HL-60 (cell line): ENCODE results near the gene SLC25A1.

Experiments used
- DNase-seq, 2 experiments: peaks; one replicate each; pipeline ENCODE4 v3.0.0-alpha.2; 2010 to 2020; ENCODE audit warnings: low read depth in 1 of 2, low spot score in 1 of 2
- H3K27ac ChIP-seq: fragments of 250-450 bp; sonication (Bioruptor Pico); replicated peaks from 2 replicates; pipeline ENCODE4 v1.5.1; 2020; ENCODE audit warnings: mild to moderate bottlenecking, moderate library complexity
- H3K27me3 ChIP-seq: fragments of 250-450 bp; sonication (Bioruptor Pico); 2 replicates; pipeline ENCODE4 v1.5.1; 2021; ENCODE audit warnings: mild to moderate bottlenecking, moderate library complexity; ENCODE audit not compliant: insufficient read depth, poor library complexity, severe bottlenecking
- H3K4me3 ChIP-seq: replicated peaks from 2 replicates; pipeline ENCODE4 v1.5.1; 2011; ENCODE audit warnings: mild to moderate bottlenecking, control low read depth, low read length; ENCODE audit not compliant: insufficient read depth
- CTCF ChIP-seq: IDR thresholded peaks from one replicate; pipeline ENCODE4 v1.5.1; 2011; ENCODE audit warnings: low read length, control low read depth, inconsistent platforms; ENCODE audit not compliant: insufficient read depth
- GABPA ChIP-seq: IDR thresholded peaks from 2 replicates; pipeline ENCODE4 v1.6.1; 2012; ENCODE audit warnings: low read depth
- POLR2AphosphoS5 ChIP-seq: IDR thresholded peaks from 2 replicates; pipeline ENCODE4 v1.6.1; 2012; ENCODE audit warnings: low read depth
- REST ChIP-seq: IDR thresholded peaks from 2 replicates; pipeline ENCODE4 v1.6.1; 2012; ENCODE audit warnings: low read depth; ENCODE audit not compliant: insufficient replicate concordance
- SPI1 ChIP-seq: IDR thresholded peaks from 2 replicates; pipeline ENCODE4 v1.6.1; 2012; ENCODE audit warnings: low read depth, mild to moderate bottlenecking, borderline replicate concordance

SLC25A1 gene

GRCh38 chr22:19132153-19132552 is 46.4 kb downstream of the SLC25A1 start:
- DNase-seq: no peak
- H3K27me3 ChIP-seq: no peaks in the 10 kb centered on the region
- no peak overlapping the region for H3K27ac ChIP-seq
- no peak overlapping the region for H3K4me3 ChIP-seq
- TF ChIP-seq CTCF (no peak), POLR2AphosphoS5 (no peak), SPI1 (no peak)

- Histone ChIP-seq H3K4me3 (no peak overlapping the region), H3K27me3 (no peaks in the 10 kb centered on the region), H3K27ac (no peak overlapping the region)
- no peak for DNase-seq
- TF ChIP-seq POLR2AphosphoS5 (no peak), GABPA (no peak), CTCF (no peak), SPI1 (no peak), REST (no peak)
These were observed 46.9 kb downstream of the SLC25A1 start for GRCh38 chr22:19131685-19132015.

GRCh38 chr22:19130959-19131684 is 47.4 kb downstream of the SLC25A1 start, which contains the start of gene TSSK2:
Gene TSSK2 (plus strand): TSS chr22:19131308. CDS start chr22:19131400, 92 bp downstream.
- DNase-seq: no peak
- Histone ChIP-seq H3K4me3 (no peak within 1 kb of the TSS), H3K27me3 (no peaks in the 10 kb centered on the region), H3K27ac (no peak within 1 kb of the TSS)
- TF ChIP-seq SPI1 (no peak), POLR2AphosphoS5 (no peak), REST (no peak), CTCF (no peak), GABPA (no peak)

GRCh38 chr22:19129871-19130270 is 48.7 kb downstream of the SLC25A1 start:
- TF ChIP-seq REST (no peak), GABPA (no peak), SPI1 (no peak), CTCF (no peak), POLR2AphosphoS5 (no peak)
- DNase-seq: no peak
- Histone ChIP-seq H3K27me3 (no peaks in the 10 kb centered on the region), H3K27ac (no peak overlapping the region), H3K4me3 (no peak overlapping the region)
